OCI-LY7 (cell line): ENCODE results near the gene CNTN5.

ENCODE experiments used
- CTCF ChIP-seq: fragments of 200-600 bp; sonication (generic); conservative IDR thresholded peaks from 2 replicates; pipeline ENCODE4 v1.5.1; 2014; ENCODE audit warnings: mild to moderate bottlenecking, antibody characterized with exemption, low read length, moderate library complexity, mixed read lengths
- EZH2phosphoT487 ChIP-seq: fragments of 200-600 bp; sonication (generic); IDR thresholded peaks from 2 replicates; pipeline ENCODE4 v1.6.1; 2018; ENCODE audit warnings: low read depth, borderline replicate concordance, mild to moderate bottlenecking, mixed run types, antibody characterized with exemption, low read length, moderate library complexity, mixed read lengths

GRCh38 chr11:99960536-99960935 lies 939.8 kb downstream of the CNTN5 start:
- TF ChIP-seq CTCF (no peak), EZH2phosphoT487 (no peak)
